AG09319 (cell line): ENCODE data around the gene TNP1.

ENCODE experiments used
- DNase-seq: peaks from one replicate; pipeline ENCODE4 v3.0.0-alpha.2; 2010; ENCODE audit warnings: low read depth; ENCODE audit errors: extremely low read depth
- CTCF ChIP-seq: IDR thresholded peaks from 2 replicates; pipeline ENCODE4 v1.5.1; 2011; ENCODE audit warnings: low read depth, mild to moderate bottlenecking, inconsistent platforms, low read length, moderate library complexity

Gene TNP1

DNA sequence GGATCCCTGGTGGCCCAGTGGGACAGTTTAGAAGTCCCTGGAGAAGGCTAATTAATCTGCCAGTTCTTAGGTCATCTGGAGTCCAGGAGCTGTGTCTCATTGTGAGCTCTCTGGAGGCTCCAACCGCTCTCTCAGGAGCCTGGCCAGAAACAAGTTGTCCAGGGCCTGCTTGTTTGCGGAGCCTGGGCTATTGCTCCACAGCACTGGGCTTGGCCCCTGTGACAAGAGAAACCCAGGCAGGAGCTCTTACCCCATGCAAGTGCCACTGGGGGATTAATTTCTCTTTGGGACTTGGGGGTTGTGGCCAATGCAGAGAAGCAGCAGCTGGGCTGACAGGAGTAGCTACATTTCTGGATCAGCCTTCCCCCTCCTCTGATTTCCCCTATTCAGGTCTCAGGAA, 24.5 kb upstream of the TNP1 start:
- no peak for DNase-seq
- no peak for TF ChIP-seq CTCF

DNA sequence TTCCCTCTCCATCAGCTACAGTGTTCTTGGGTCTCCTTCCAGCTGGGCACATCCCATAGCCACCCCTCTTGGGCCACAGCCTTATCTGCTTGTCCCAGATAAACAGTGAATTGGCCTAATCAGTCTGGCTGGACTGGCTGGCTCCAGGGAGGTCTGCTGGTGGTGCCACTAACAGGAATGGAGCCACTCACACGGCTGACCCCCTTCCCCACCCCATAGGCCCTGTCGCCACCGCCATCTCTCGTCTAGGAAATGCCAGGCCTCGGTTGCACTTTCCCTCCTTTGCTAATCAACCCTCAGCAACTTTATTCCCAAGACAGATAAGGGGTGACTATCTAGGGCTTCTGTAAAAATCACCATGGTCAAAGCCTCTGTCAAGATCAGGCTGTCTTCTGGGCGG, 23.0 kb upstream of the TNP1 start:
- DNase-seq, result no peak
- no peak for TF ChIP-seq CTCF

- no peak for DNase-seq
- no peak for TF ChIP-seq CTCF
These were observed 21.5 kb upstream of the TNP1 start for GRCh38 chr2:216881411-216881810.

DNA sequence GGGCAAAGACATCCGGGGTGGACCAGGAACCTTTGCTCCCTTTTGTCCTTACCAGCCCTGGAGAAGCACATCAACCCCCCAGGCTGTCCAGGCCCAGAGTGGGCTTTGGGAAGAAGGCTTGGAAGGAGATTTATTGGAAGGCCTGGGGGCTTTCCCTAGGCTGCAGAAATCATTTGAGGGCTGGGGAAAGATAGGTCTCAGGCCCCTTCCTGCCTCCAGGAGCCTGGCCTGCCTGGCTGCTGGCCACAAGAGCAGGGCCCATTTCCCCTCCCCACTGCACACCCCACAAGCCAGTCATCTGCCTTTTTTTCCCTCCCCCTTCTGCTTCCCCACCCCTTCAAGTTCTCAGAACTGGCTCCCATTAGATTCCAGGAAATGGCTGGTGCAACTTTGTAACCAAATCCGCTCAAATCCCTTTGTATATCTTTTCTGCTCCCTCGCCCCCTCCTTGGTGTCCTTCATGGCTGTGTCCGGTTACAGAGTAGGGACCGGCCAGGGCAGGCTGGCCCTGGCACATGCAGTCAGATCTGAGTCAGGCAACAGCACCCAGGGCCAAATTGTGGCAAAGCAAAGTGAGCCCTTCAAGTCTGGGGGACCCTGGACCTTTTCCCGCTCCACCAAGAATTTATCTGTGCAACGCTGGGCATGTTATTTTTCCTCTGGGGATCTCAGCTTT, 20.8 kb upstream of the TNP1 start:
- no peak for TF ChIP-seq CTCF
- peak; percentile 92 for DNase-seq

GRCh38 chr2:216879727-216880508, 20.1 kb upstream of the TNP1 start:
- no peak for DNase-seq
- no peak for TF ChIP-seq CTCF

DNA sequence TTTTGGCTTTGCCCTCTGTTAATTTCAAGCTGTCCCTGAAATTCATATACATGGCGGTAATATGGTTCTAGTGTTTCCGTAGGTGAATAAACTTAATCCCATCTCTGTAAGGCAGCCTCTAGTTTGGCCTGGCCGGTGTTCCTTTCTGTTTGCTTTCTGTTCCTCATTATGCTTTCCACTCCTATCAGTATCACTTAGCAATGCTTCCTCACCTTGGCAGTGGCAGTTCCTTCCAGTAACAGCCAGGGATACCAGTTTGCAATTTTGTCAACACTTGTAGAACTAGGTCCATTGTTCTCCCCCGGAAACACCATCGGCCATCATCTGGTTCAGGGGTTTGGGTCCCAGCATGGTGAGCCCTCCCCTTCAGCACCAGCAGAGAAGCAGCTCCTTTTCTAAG, 18.2 kb upstream of the TNP1 start:
- no peak for DNase-seq
- no peak for TF ChIP-seq CTCF

GRCh38 chr2:216877085-216877484, 17.2 kb upstream of the TNP1 start:
- no peak for DNase-seq
- no peak; the same call in 1 of the 2 replicates for TF ChIP-seq CTCF
